ENCODE measurements around the gene TRIML2.

DNA sequence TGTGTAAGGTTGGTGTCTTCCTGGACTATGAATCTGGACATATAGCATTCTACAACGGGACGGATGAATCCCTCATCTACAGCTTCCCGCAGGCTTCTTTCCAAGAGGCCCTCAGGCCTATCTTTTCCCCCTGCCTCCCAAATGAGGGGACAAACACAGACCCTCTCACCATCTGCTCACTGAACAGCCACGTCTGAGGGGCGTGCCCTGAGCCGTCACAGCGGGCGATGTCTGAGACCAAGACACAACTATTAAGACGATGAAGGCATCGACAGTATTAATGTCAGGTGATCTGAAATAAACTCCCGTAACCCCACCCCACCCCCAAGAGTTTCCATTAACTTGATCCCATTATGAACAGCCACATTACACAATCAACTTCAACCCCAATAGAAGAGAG lies 37.8 kb upstream of the TRIML2 start:
- no peak for TF ChIP-seq POLR2AphosphoS5 (IDR thresholded peaks at IDR 0.05)
- TF ChIP-seq, protein P1, sequence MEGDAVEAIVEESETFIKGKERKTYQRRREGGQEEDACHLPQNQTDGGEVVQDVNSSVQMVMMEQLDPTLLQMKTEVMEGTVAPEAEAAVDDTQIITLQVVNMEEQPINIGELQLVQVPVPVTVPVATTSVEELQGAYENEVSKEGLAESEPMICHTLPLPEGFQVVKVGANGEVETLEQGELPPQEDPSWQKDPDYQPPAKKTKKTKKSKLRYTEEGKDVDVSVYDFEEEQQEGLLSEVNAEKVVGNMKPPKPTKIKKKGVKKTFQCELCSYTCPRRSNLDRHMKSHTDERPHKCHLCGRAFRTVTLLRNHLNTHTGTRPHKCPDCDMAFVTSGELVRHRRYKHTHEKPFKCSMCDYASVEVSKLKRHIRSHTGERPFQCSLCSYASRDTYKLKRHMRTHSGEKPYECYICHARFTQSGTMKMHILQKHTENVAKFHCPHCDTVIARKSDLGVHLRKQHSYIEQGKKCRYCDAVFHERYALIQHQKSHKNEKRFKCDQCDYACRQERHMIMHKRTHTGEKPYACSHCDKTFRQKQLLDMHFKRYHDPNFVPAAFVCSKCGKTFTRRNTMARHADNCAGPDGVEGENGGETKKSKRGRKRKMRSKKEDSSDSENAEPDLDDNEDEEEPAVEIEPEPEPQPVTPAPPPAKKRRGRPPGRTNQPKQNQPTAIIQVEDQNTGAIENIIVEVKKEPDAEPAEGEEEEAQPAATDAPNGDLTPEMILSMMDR (IDR thresholded peaks at IDR 0.05), result no peak
- no peak for TF ChIP-seq POLR2A (IDR thresholded peaks at IDR 0.05)

Data from breast epithelium (tissue), 3 donors.